ENCODE measurements around the gene PHTF2.

DNA sequence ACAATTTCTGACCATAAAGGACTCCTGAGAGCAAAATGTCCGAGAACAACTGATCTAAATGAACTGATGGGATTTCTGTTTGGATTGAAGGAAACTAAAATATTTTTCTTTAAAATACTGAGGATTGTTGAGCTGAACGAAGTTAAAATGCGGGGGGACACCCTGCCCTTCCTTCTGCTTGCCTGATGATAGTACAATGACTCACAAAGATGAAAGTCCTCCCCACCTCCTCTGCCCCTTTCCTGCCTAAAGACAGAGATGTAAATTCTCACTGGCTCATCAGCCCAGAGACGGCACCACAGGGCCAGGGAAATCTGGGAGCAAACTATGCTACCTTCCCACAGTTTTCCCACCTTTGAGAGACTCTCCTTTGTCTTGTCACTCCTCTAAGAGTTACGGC lies 180.6 kb downstream of the PHTF2 start:
- TF ChIP-seq, protein P1, sequence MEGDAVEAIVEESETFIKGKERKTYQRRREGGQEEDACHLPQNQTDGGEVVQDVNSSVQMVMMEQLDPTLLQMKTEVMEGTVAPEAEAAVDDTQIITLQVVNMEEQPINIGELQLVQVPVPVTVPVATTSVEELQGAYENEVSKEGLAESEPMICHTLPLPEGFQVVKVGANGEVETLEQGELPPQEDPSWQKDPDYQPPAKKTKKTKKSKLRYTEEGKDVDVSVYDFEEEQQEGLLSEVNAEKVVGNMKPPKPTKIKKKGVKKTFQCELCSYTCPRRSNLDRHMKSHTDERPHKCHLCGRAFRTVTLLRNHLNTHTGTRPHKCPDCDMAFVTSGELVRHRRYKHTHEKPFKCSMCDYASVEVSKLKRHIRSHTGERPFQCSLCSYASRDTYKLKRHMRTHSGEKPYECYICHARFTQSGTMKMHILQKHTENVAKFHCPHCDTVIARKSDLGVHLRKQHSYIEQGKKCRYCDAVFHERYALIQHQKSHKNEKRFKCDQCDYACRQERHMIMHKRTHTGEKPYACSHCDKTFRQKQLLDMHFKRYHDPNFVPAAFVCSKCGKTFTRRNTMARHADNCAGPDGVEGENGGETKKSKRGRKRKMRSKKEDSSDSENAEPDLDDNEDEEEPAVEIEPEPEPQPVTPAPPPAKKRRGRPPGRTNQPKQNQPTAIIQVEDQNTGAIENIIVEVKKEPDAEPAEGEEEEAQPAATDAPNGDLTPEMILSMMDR (conservative IDR thresholded peaks at IDR 0.05), result no peak
- no peak for TF ChIP-seq ZFX (IDR thresholded peaks at IDR 0.05)

Measured in C4-2B (cell line).